Stimulated activated CD8-positive, alpha-beta memory T cell treated with anti-CD3 and anti-CD28 coated beads, Interleukin-4, amount 100 ng/mL, for 48 hours (primary cell): ENCODE measurements around the gene ACVR2B.

ENCODE experiments used
- DNase-seq: peaks from one replicate; pipeline ENCODE4 v3.0.0-alpha.2; 2020

Gene ACVR2B

GRCh38 chr3:38534180-38534579 is 80.5 kb downstream of the ACVR2B start:
- no peak for DNase-seq

- no peak for DNase-seq
Measured at GRCh38 chr3:38534604-38535003, 80.9 kb downstream of the ACVR2B start.

GRCh38 chr3:38536671-38537070 is 83.0 kb downstream of the ACVR2B start:
- no peak for DNase-seq

- DNase-seq, result no peak
Measured at GRCh38 chr3:38538773-38539353, 85.2 kb downstream of the ACVR2B start.

GRCh38 chr3:38541806-38542205 is 88.1 kb downstream of the ACVR2B start:
- no peak for DNase-seq
